ENCODE measurements around the gene LSAMP. TPM values are rescaled to one million over a fixed set of nuclear protein-coding genes. Genes with fewer than 3 reads are reported as not detected.

The LSAMP gene
- total RNA-seq, 1 donor from 2014 or later: 4.4 TPM

GRCh38 chr3:116200956-116201690, 244.2 kb downstream of the LSAMP start:
- no peak for TF ChIP-seq CTCF (IDR thresholded peaks at IDR 0.05)
- Mint-ChIP-seq H3K27me3 (ENCODE audit: unreplicated experiment) (peaks cover 37% of the 10 kb centered on the region), H3K36me3 (ENCODE audit: unreplicated experiment) (no peaks in the 10 kb centered on the region), H3K4me3 (ENCODE audit: unreplicated experiment) (no peak overlapping the region), H3K27ac (ENCODE audit: unreplicated experiment) (no peak overlapping the region), H3K4me1 (ENCODE audit: unreplicated experiment) (no peaks in the 10 kb centered on the region), H3K9me3 (ENCODE audit: unreplicated experiment) (no peaks in the 10 kb centered on the region)
- no peak for DNase-seq (ENCODE audit: extremely low spot score, unreplicated experiment)

- H3K4me1 Mint-ChIP-seq (ENCODE audit: unreplicated experiment): no peaks in the 10 kb centered on the region
- no peak overlapping the region for H3K27ac Mint-ChIP-seq (ENCODE audit: unreplicated experiment)
- peaks cover 37% of the 10 kb centered on the region for H3K27me3 Mint-ChIP-seq (ENCODE audit: unreplicated experiment)
- no peak overlapping the region for H3K4me3 Mint-ChIP-seq (ENCODE audit: unreplicated experiment)
- TF ChIP-seq CTCF (IDR thresholded peaks at IDR 0.05): no peak
- no peaks in the 10 kb centered on the region for H3K9me3 Mint-ChIP-seq (ENCODE audit: unreplicated experiment)
- H3K36me3 Mint-ChIP-seq (ENCODE audit: unreplicated experiment): no peaks in the 10 kb centered on the region
- DNase-seq (ENCODE audit: extremely low spot score, unreplicated experiment): no peak
These were observed 246.2 kb downstream of the LSAMP start for GRCh38 chr3:116199063-116199462.

GRCh38 chr3:116198087-116198486, 247.2 kb downstream of the LSAMP start:
- Mint-ChIP-seq H3K36me3 (ENCODE audit: unreplicated experiment) (no peaks in the 10 kb centered on the region), H3K9me3 (ENCODE audit: unreplicated experiment) (no peaks in the 10 kb centered on the region), H3K4me3 (ENCODE audit: unreplicated experiment) (no peak overlapping the region), H3K27me3 (ENCODE audit: unreplicated experiment) (peaks cover 37% of the 10 kb centered on the region), H3K27ac (ENCODE audit: unreplicated experiment) (no peak overlapping the region), H3K4me1 (ENCODE audit: unreplicated experiment) (no peaks in the 10 kb centered on the region)
- no peak for TF ChIP-seq CTCF (IDR thresholded peaks at IDR 0.05)
- no peak for DNase-seq (ENCODE audit: extremely low spot score, unreplicated experiment)

- Mint-ChIP-seq H3K9me3 (ENCODE audit: unreplicated experiment) (no peaks in the 10 kb centered on the region), H3K4me1 (ENCODE audit: unreplicated experiment) (peaks cover 9% of the 10 kb centered on the region), H3K36me3 (ENCODE audit: unreplicated experiment) (no peaks in the 10 kb centered on the region), H3K27ac (ENCODE audit: unreplicated experiment) (no peak overlapping the region), H3K27me3 (ENCODE audit: unreplicated experiment) (peaks cover 7% of the 10 kb centered on the region), H3K4me3 (ENCODE audit: unreplicated experiment) (no peak overlapping the region)
- no peak for TF ChIP-seq CTCF (IDR thresholded peaks at IDR 0.05)
- DNase-seq (ENCODE audit: extremely low spot score, unreplicated experiment): no peak
These were observed 252.8 kb downstream of the LSAMP start for GRCh38 chr3:116192464-116192863.

- H3K4me1 Mint-ChIP-seq (ENCODE audit: unreplicated experiment): peaks cover 9% of the 10 kb centered on the region
- H3K27ac Mint-ChIP-seq (ENCODE audit: unreplicated experiment): no peak overlapping the region
- no peak for DNase-seq (ENCODE audit: extremely low spot score, unreplicated experiment)
- no peaks in the 10 kb centered on the region for H3K9me3 Mint-ChIP-seq (ENCODE audit: unreplicated experiment)
- no peaks in the 10 kb centered on the region for H3K36me3 Mint-ChIP-seq (ENCODE audit: unreplicated experiment)
- peaks cover 4% of the 10 kb centered on the region for H3K27me3 Mint-ChIP-seq (ENCODE audit: unreplicated experiment)
- no peak for TF ChIP-seq CTCF (IDR thresholded peaks at IDR 0.05)
- no peak overlapping the region for H3K4me3 Mint-ChIP-seq (ENCODE audit: unreplicated experiment)
These were observed 253.9 kb downstream of the LSAMP start for GRCh38 chr3:116191409-116191808.

Data from osteocyte (in vitro differentiated cells).